Activated CD4-positive, CD25-positive, alpha-beta regulatory T cell treated with anti-CD3 and anti-CD28 coated beads, Interleukin-2, amount 50 U/mL, for 72 hours (primary cell): ENCODE results near the gene SLC25A21.
"Not testable (repeated sequence)": the region's sequence is repeated elsewhere in the genome, so short reads cannot be mapped to it uniquely, and the experiment has no call there.

ENCODE experiments used
- DNase-seq: peaks from one replicate; pipeline ENCODE4 v3.0.0; 2021

The SLC25A21 gene

DNA sequence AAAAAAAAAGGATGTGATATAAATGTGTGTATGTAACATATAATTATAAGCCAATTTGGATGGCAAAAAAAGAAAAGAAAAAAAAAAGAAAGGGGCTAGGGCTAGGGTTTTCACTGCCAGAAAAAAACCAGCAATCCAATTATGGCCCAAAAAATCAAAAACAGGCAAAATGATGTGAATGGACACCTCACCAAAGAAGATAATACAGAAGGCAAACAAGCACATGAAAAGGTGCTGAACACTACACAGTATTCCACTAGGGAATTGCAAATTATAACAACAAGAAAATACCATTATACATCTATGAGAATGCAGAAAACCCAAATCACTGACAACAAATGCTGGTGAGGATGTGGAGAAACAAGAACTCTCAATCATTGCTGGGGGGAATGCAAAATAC, 13.3 kb upstream of the SLC25A21 start:
- DNase-seq, result no peak

GRCh38 chr14:37184520-37184919, 12.1 kb upstream of the SLC25A21 start:
- DNase-seq, result not testable (repeated sequence)

- DNase-seq, result no peak
Measured at GRCh38 chr14:37181441-37181840, 9.0 kb upstream of the SLC25A21 start.

DNA sequence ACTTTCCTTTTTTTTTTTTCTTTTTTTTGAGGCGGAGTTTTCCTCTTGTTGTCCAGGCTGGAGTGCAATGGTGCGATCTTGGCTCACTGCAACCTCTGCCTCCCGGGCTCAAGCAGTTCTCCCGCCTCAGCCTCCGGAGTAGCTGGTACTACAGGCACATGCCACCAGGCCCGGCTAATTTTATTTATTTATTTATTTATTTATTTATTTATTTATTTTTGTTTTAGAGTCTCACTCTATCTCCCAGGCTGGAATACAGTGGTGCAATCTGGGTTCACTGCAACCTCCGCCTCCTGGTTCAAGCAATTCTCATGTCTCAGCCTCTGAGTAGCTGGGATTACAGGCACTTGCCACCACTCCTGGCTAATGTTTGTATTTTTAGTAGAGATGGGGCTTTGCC, 8.5 kb upstream of the SLC25A21 start:
- DNase-seq, result not testable (repeated sequence)

GRCh38 chr14:37179896-37180502, 7.6 kb upstream of the SLC25A21 start:
- DNase-seq, result no peak

DNA sequence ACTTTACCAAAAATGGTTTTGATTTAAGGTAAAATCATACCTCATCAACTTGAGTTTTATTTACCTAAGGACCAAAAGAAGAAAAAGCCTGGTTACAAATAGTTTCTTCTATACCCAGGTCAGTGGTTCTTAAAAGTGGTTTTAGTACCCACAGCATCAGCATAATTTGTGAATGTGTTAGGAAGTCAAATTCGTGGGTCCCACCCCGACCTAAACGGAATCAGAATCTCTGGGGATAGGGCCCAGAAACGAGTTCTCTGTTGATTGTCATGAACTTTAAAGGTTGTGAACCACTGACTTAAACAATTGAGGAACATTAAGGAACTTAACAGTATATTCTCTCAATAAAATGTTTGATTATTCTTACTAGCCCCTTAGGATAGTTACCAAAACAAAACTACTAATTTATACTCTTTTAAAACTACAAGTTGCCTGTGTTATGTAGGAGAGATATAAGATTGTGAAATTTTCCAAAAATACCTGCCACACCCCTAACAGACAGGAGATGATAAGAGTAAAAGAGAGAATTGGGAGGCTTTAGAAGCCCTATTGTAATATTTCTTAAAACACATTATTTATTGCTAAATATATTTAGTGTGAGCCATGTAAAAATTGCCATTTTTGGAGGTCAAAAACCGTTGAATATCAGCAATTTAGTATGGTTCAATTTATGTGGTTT, 669 bp upstream of the SLC25A21 start:
- no peak for DNase-seq

GRCh38 chr14:37171678-37172023, 755 bp downstream of the SLC25A21 start:
- DNase-seq, result no peak

DNA sequence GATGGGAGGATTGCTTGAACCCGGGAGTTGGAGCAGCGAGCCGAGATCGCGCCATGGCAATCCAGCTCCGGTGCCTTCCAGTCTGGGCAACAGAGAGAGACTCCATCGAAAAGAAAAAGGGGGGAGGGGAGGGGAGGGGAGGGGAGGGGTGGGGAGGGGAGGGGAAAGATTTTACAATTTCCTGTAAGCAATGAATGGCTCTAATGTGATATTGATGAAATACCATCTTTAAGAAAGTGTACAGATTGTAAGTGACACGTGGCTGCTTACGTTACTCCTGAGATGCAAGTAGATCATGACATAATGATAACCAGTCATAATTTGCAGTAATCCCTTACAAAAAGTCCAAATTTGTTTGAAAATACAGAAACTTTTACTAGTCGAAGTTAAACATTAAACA, 1.4 kb downstream of the SLC25A21 start:
- DNase-seq, result no peak

DNA sequence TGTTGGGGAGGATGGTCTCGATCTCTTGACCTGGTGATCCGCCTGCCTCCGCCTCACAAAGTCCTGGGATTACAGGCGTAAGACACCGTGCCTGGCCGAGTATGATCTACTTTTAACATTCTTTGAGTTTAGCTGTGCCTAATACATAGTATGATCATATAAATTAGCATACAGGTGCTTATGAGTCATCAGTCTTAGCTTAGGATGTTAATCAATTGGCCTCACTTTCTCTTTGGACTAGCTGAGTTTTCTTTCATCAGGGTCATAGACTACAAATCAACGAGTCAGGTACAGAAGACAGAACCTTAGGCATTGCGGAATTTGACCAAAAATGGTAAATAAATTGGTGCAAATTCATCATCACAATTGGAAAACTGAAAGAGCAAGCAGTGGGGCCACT, 2.2 kb downstream of the SLC25A21 start:
- no peak for DNase-seq

DNA sequence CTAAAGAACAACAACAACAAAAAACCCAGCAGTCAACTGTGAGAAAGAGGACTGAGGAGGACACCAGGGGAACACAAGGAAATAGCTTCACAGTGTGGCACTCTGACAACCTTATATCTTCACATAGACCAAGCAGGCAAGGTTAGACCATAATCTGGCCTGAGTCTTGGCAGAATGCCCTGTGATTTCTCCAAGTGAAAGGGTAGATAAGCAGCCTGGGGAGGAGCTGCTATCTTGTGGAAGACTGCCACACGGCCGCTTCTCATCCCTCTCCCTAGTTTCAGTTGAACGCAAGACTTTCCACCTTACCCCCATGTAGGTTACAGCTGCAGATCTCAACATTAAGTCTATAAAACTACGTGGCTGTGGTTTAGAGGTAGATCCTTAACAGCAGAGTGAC, 3.7 kb downstream of the SLC25A21 start:
- DNase-seq, result no peak

DNA sequence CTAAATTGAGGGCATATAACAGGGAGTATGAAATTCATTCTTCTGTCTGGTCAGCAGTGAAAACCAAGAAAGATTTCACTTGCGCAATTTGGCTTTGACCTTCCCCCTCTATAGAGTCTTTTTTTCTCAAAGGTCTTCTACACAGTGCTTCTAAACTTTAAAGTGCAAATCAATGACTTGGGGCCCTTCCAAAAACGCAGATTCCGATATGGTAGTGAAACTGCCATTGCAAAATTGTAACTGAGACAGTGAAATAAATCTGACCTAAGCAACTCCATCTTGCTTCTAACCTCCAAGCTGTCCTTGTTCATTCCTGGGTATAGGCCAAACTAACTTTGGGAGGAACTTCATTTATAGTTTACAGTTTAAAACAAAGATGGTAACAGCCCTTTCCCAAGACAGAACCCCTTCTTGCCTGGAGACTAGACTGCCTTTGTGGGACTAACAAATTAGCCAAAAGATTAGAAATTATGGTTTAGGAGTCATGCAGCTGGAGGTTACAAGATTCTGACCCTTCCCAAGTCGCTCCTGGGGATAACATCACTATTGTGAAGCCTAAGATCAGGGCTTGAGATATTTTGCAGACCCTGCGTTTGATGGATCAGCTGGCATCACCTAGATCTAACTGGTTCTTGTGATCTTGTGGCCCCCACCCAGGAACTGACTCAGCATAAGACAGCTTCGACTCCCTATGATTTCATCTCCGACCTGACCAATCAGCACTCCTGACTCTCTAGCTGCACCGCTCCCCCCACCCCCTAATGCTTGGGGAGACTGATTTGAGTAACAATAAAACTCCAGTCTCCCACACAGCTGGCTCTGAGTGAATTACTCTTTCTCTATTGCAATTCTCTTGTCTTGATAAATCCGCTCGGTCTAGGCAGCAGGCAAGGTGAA, 5.0 kb downstream of the SLC25A21 start:
- no peak for DNase-seq

DNA sequence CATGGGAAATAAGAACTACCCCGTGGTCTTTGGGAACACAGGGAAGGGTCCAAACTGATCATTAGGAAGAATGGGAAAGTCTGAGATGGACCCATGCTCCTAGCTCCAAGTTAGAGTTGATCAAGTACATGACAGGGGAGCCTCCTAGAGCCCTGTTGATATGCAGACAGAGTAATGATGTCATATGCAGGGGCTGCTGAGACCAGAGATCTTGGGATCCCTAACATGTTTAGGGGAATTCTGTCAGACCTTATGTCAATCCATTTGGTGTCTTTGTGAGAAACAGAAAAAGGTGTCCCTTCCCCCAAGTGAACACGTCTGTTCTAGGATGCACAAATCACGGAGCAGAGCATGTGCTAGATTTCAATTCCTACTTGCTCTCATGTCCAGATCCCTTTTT, 6.6 kb downstream of the SLC25A21 start:
- no peak for DNase-seq

GRCh38 chr14:37162307-37162706, 10.1 kb downstream of the SLC25A21 start:
- DNase-seq, result not testable (repeated sequence)

GRCh38 chr14:37157987-37158386, 14.4 kb downstream of the SLC25A21 start:
- DNase-seq, result no peak

DNA sequence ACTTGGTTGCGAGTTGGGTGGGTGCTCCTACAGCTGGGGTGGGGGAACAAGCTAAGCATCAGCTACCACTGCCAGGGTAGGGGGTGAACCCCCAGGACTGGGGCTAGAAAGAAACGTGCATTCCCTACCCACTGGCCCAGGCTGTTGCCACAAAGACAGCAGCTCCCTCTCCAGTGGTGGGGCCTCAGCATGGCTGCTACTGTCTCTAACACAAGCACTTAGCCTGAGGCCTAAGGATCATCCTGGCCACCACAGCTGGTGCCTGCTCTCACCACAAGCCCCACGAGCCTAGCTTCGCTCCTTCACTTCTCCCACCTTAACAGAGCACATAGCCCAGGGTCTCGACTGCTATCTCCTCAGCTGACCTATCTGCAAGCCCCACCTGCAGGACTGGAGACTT, 18.9 kb downstream of the SLC25A21 start:
- no peak for DNase-seq

DNA sequence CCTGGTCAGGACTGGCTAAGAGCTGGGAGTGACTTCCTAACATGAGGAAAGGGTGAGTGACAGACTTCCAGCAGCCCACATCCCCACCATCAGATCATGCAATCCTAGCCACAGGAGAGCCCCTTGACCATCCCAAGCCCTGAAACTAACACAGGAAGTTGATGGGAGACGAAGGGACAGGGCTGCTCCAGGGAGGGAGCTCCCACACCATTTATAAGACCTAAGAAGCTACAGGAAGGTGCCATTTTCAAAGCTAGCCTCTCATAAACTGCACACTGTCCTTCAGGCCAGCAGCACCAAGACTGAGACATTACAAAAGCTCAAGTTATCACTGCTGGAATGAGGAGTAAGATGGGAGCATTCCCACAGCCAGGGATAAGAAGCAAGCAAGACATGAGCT, 19.4 kb downstream of the SLC25A21 start:
- DNase-seq, result no peak

DNA sequence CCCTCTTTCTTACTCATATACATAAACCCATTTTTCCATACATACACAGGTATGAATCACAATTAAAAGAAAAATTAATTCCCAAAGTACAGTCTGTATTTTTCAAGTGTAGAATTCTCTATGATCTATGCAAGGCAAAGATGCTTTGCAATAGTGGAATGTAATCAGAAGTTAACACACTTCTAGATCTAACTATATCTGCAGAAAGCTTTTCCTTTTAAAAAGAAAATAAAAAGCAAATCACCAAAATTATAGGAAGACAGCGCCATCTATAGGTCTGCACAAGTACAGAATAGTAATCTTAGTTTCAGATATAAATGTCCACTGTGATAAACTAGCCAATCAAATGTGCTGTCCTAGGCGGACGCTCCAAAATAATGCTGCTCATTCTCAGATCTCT, 22.0 kb downstream of the SLC25A21 start:
- DNase-seq, result no peak

DNA sequence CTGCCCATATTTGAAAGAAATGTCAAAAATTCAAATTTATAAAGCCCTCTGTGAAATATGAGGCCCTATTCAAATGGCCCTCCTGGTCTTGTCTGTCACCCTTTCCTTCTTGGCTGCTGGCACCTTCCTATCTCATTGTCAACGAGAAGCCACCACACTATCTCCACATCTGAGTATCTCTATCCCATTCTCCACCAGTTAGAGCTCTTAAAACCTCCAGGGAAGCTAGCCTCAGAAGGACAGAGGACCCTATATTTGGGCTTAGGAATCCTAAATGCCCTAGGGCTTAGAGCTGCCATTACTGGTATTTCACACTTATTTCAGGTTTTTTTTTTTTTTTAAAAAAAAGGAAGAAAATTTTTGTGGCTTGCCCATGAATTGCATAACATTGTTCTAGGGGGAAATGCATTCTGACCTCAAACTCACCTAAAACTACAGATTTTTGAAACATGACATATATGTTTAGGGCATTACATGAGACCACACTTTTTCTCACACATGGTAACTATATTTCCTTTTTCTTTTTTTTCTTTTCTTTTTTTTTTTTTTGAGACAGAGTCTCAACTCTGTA, 25.0 kb downstream of the SLC25A21 start:
- no peak for DNase-seq

DNA sequence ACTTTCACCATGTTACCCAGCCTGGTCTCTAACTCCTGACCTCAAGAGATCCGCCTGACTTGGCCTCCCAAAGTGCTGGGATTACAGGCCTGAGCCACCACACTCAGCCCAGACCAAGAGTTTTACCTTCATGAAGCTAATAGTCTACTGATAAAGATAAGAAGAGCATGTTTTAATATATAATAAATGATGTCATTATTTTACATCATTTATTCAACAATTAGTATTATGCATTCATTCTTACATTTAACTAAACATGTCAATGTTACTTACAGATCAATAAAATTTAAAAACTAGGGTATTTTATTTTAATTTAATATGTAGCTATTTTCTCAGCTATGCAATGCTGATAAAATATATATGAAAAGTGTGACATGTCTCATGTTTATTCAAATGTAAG, 26.0 kb downstream of the SLC25A21 start:
- not testable (repeated sequence) for DNase-seq

GRCh38 chr14:37145395-37145794, 27.0 kb downstream of the SLC25A21 start:
- DNase-seq, result no peak

- DNase-seq, result no peak
Measured at GRCh38 chr14:37144729-37145363, 27.6 kb downstream of the SLC25A21 start.

DNA sequence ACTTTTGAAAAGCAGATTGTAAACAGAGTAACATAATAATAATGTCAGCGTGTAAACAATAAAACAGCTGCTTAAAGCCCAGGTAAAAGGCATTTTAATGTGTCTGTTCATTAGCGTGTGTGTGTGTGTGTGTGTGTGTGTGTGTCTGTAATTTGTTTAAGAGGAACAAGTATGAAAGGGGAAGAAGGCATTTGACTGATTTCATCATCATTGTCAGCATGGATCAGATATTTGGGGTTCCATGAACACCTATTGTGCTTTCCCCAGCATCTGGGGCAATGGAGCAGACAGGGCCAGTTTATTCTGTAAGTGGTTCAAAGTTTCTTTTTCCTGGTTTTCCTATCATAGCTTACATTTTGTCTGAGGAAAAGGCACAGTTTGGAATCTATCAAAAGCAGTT, 28.9 kb downstream of the SLC25A21 start:
- DNase-seq, result no peak

DNA sequence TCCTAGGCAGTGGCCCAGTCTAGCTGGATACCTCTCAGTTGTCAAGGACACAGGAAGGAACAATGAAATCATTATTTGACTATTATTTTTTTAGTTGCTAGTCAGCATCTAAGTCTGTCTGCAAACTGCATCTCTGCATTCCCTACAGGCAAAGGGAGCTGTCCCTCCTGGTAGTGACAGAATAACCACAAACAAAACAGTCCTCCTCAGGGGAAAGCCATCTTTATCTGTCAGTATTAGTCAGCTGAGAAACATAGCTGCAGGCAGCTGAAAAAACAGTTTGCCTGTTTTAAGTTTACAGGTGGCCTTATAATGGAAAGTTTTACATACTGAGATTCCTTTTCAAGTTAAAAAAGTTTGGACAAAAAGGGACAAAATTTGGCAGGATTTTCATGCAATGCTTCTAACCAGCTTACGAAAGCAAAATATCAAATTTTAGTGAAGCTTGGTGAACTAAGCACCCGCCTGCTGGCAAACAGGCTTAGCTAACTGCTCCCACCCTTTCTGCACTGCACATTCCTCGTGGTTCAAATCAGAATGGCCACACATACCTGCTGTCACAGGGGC, 29.5 kb downstream of the SLC25A21 start:
- no peak for DNase-seq
